Spleen (tissue), 7 donors: ENCODE data around the gene IL18RAP.

Experiments
- CTCF ChIP-seq, 11 experiments: fragments of 200-600 bp in 7 of 11; fragments of 450-650 bp in 4 of 11; sonication (generic) in 4 of 11; IDR thresholded peaks in 8 of 11; conservative IDR thresholded peaks in 3 of 11; 1 replicate in 7 of 11; 2 replicates in 4 of 11; pipeline versions ENCODE4 v1.4.0 to v1.8.0; 2016 to 2021; ENCODE audit warnings: antibody characterized with exemption in 11 of 11, inconsistent platforms in 4 of 11, mild to moderate bottlenecking in 1 of 11
- POLR2A ChIP-seq, 3 donors: fragments of 450-650 bp; IDR thresholded peaks; one replicate each; pipeline ENCODE4 v1.5.1; 2017; ENCODE audit warnings: antibody characterized with exemption in 3 of 3, mild to moderate bottlenecking in 1 of 3
- POLR2AphosphoS5 ChIP-seq, 3 donors: sonication (generic); formaldehyde crosslinking; IDR thresholded peaks; one replicate each; pipeline ENCODE4 v1.5.1; 2017; ENCODE audit warnings: antibody characterized with exemption in 3 of 3
- donor health status: DM: no; HTN: no; CAD: no; lungs with moderate emphysema.
- donor health status: DM: no; HTN: no; CAD: no.
- donor health status: DM: no; HTN: no; CAD: no.

GRCh38 chr2:102446936-102447335 lies 24.0 kb downstream of the IL18RAP start:
- no peak for TF ChIP-seq POLR2A (IDR thresholded peaks at IDR 0.05)
- TF ChIP-seq CTCF (IDR thresholded peaks at IDR 0.05 in 8 of 11, conservative IDR thresholded peaks at IDR 0.05 in 3 of 11) = no peak
- TF ChIP-seq POLR2AphosphoS5 (IDR thresholded peaks at IDR 0.05) = no peak
